SU-DHL-6 (cell line): Measurements from ENCODE around the gene CHRNA4.

Experiments
- H2AFZ ChIP-seq: fragments of 200-600 bp; sonication (generic); 2 replicates; pipeline ENCODE4 v1.6.1; 2014; ENCODE audit warnings: low read depth, mild to moderate bottlenecking, moderate library complexity, mixed read lengths, antibody characterized with exemption, low read length; ENCODE audit not compliant: severe bottlenecking
- H3F3A ChIP-seq: fragments of 200-600 bp; shearing (Covaris generic); 2 replicates; pipeline ENCODE4 v1.6.0; 2016; ENCODE audit warnings: antibody characterized with exemption, mild to moderate bottlenecking; ENCODE audit not compliant: insufficient read depth
- H3K27ac ChIP-seq: fragments of 200-600 bp; sonication (generic); 2 replicates; pipeline ENCODE4 v1.5.1; 2016; ENCODE audit warnings: low read depth, mild to moderate bottlenecking, low read length, moderate library complexity, mixed read lengths
- H3K27me3 ChIP-seq: fragments of 200-600 bp; sonication (generic), shearing (Covaris generic); 2 replicates; pipeline ENCODE4 v1.6.0; 2014; ENCODE audit warnings: mild to moderate bottlenecking, low read length
- H3K36me3 ChIP-seq: fragments of 200-600 bp; sonication (generic); 2 replicates; pipeline ENCODE4 v1.6.1; 2014; ENCODE audit warnings: mild to moderate bottlenecking, low read length, mixed read lengths
- H3K4me2 ChIP-seq: fragments of 300-600, 200-600 bp; shearing (Covaris generic), sonication (generic); 2 replicates; pipeline ENCODE4 v1.6.0; 2014; ENCODE audit warnings: low read length, low read depth, mild to moderate bottlenecking; ENCODE audit not compliant: poor library complexity, severe bottlenecking
- H3K4me3 ChIP-seq: fragments of 200-600 bp; sonication (generic); 2 replicates; pipeline ENCODE4 v1.5.1; 2014; ENCODE audit warnings: antibody characterized with exemption, low read length, mild to moderate bottlenecking, mixed read lengths; ENCODE audit not compliant: insufficient read depth, poor library complexity, severe bottlenecking
- H3K79me2 ChIP-seq: fragments of 200-600 bp; sonication (generic); 2 replicates; pipeline ENCODE4 v1.6.1; 2014; ENCODE audit warnings: mild to moderate bottlenecking, low read length, moderate library complexity; ENCODE audit not compliant: insufficient read depth
- H3K9ac ChIP-seq: fragments of 200-600 bp; sonication (generic); 2 replicates; pipeline ENCODE4 v1.7.0; 2014; ENCODE audit warnings: mild to moderate bottlenecking, low read length
- H3K9me2 ChIP-seq: fragments of 200-600 bp; sonication (generic); replicated peaks from 2 replicates; pipeline ENCODE4 v1.6.1; 2014; ENCODE audit warnings: low read length; ENCODE audit not compliant: insufficient read depth
- H3K9me3 ChIP-seq: fragments of 200-600 bp; sonication (generic); 2 replicates; pipeline ENCODE4 v1.6.1; 2014; ENCODE audit warnings: low read length, mixed read lengths; ENCODE audit not compliant: insufficient read depth
- H4K20me1 ChIP-seq: fragments of 200-600 bp; sonication (generic); 2 replicates; pipeline ENCODE4 v1.6.1; 2014; ENCODE audit warnings: low read depth, mild to moderate bottlenecking, antibody characterized with exemption, low read length, moderate library complexity, mixed read lengths
- CTCF ChIP-seq: fragments of 200-600 bp; sonication (generic); IDR thresholded peaks from one replicate; pipeline ENCODE4 v1.5.1; 2017; ENCODE audit warnings: antibody characterized with exemption, mild to moderate bottlenecking, low read length, moderate library complexity; ENCODE audit not compliant: insufficient read depth, poor library complexity, severe bottlenecking
- EZH2phosphoT487 ChIP-seq: fragments of 200-600 bp; sonication (generic), shearing (Covaris generic); conservative IDR thresholded peaks from 2 replicates; pipeline ENCODE4 v1.6.1; 2018; ENCODE audit warnings: mild to moderate bottlenecking, antibody characterized with exemption, low read length, moderate library complexity, mixed read lengths

CHRNA4 gene

GRCh38 chr20:63396300-63396699, 35.2 kb upstream of the CHRNA4 start:
- H3K36me3 ChIP-seq = no peaks in the 10 kb centered on the region
- H3K9me3 ChIP-seq = no peaks in the 10 kb centered on the region
- no peaks in the 10 kb centered on the region for H3K79me2 ChIP-seq
- no peaks in the 10 kb centered on the region for H4K20me1 ChIP-seq
- H3K27me3 ChIP-seq = no peaks in the 10 kb centered on the region
- no peak overlapping the region for H3K27ac ChIP-seq
- no peaks in the 10 kb centered on the region for H3K9me2 ChIP-seq
- no peak overlapping the region for H3K9ac ChIP-seq
- no peak overlapping the region for H2AFZ ChIP-seq
- no peak overlapping the region for H3K4me2 ChIP-seq
- no peak overlapping the region for H3K4me3 ChIP-seq
- H3F3A ChIP-seq = no peaks in the 10 kb centered on the region
- TF ChIP-seq CTCF = no peak
- TF ChIP-seq EZH2phosphoT487 = no peak

GRCh38 chr20:63395723-63396122, 34.6 kb upstream of the CHRNA4 start:
- TF ChIP-seq CTCF = no peak
- TF ChIP-seq EZH2phosphoT487 = no peak
- Histone ChIP-seq H3K9ac (no peak overlapping the region), H3K79me2 (no peaks in the 10 kb centered on the region), H3K9me2 (no peaks in the 10 kb centered on the region), H3K9me3 (no peaks in the 10 kb centered on the region), H3K27me3 (no peaks in the 10 kb centered on the region), H3K4me3 (no peak overlapping the region), H3K36me3 (no peaks in the 10 kb centered on the region), H3K4me2 (no peak overlapping the region), H3K27ac (no peak overlapping the region), H4K20me1 (no peaks in the 10 kb centered on the region), H2AFZ (no peak overlapping the region), H3F3A (no peaks in the 10 kb centered on the region)

- H3F3A ChIP-seq = no peaks in the 10 kb centered on the region
- TF ChIP-seq EZH2phosphoT487 = no peak
- TF ChIP-seq CTCF = no peak
Observed at GRCh38 chr20:63394920-63395455, 33.8 kb upstream of the CHRNA4 start.

More at GRCh38 chr20:63394920-63395455, 33.8 kb upstream of the CHRNA4 start:
- no peak overlapping the region for H3K4me3 ChIP-seq
- no peak overlapping the region for H3K9ac ChIP-seq
- H3K9me3 ChIP-seq = no peaks in the 10 kb centered on the region
- H2AFZ ChIP-seq = no peak overlapping the region
- H3K27ac ChIP-seq = no peak overlapping the region
- no peaks in the 10 kb centered on the region for H3K79me2 ChIP-seq
- H3K27me3 ChIP-seq = no peaks in the 10 kb centered on the region
- H3K4me2 ChIP-seq = no peak overlapping the region
- no peaks in the 10 kb centered on the region for H4K20me1 ChIP-seq
- no peaks in the 10 kb centered on the region for H3K36me3 ChIP-seq
- no peaks in the 10 kb centered on the region for H3K9me2 ChIP-seq
